ENCODE data around the gene COL13A1. TPM values are rescaled to one million over a fixed set of nuclear protein-coding genes. Genes with fewer than 3 reads are reported as not detected.
A peak's percentile ranks its signal among the peaks of the same experiment; 100 is the strongest.

COL13A1 gene
- total RNA-seq, 1 donor from 2014 or later, result 29.2 TPM

GRCh38 chr10:69858201-69858600 is 56.5 kb downstream of the COL13A1 start:
- H3K27me3 Mint-ChIP-seq (ENCODE audit: unreplicated experiment), result no peaks in the 10 kb centered on the region
- no peaks in the 10 kb centered on the region for H3K36me3 Mint-ChIP-seq (ENCODE audit: unreplicated experiment)
- no peaks in the 10 kb centered on the region for H3K9me3 Mint-ChIP-seq (ENCODE audit: unreplicated experiment)
- no peak overlapping the region for H3K27ac Mint-ChIP-seq (ENCODE audit: unreplicated experiment)
- H3K4me1 Mint-ChIP-seq (ENCODE audit: unreplicated experiment), result peaks cover 21% of the 10 kb centered on the region
- DNase-seq (ENCODE audit: extremely low spot score, unreplicated experiment), result no peak
- TF ChIP-seq CTCF (IDR thresholded peaks at IDR 0.05), result no peak
- H3K4me3 Mint-ChIP-seq (ENCODE audit: unreplicated experiment), result no peak overlapping the region

GRCh38 chr10:69860271-69860670 is 58.6 kb downstream of the COL13A1 start:
- H3K27ac Mint-ChIP-seq (ENCODE audit: unreplicated experiment), result no peak overlapping the region
- H3K27me3 Mint-ChIP-seq (ENCODE audit: unreplicated experiment), result no peaks in the 10 kb centered on the region
- no peaks in the 10 kb centered on the region for H3K9me3 Mint-ChIP-seq (ENCODE audit: unreplicated experiment)
- no peak for DNase-seq (ENCODE audit: extremely low spot score, unreplicated experiment)
- peaks cover 36% of the 10 kb centered on the region for H3K4me1 Mint-ChIP-seq (ENCODE audit: unreplicated experiment)
- H3K36me3 Mint-ChIP-seq (ENCODE audit: unreplicated experiment), result no peaks in the 10 kb centered on the region
- H3K4me3 Mint-ChIP-seq (ENCODE audit: unreplicated experiment), result no peak overlapping the region
- TF ChIP-seq CTCF (IDR thresholded peaks at IDR 0.05), result no peak

GRCh38 chr10:69861251-69862240 is 59.8 kb downstream of the COL13A1 start:
- peak; percentile 40 for TF ChIP-seq CTCF (IDR thresholded peaks at IDR 0.05)
- Mint-ChIP-seq H3K4me1 (ENCODE audit: unreplicated experiment) (peaks cover 47% of the 10 kb centered on the region), H3K27ac (ENCODE audit: unreplicated experiment) (peak overlapping the region; percentile 61), H3K36me3 (ENCODE audit: unreplicated experiment) (no peaks in the 10 kb centered on the region), H3K27me3 (ENCODE audit: unreplicated experiment) (no peaks in the 10 kb centered on the region), H3K9me3 (ENCODE audit: unreplicated experiment) (no peaks in the 10 kb centered on the region), H3K4me3 (ENCODE audit: unreplicated experiment) (no peak overlapping the region)
- DNase-seq (ENCODE audit: extremely low spot score, unreplicated experiment), result no peak

- Mint-ChIP-seq H3K4me1 (ENCODE audit: unreplicated experiment) (peaks cover 59% of the 10 kb centered on the region), H3K9me3 (ENCODE audit: unreplicated experiment) (no peaks in the 10 kb centered on the region), H3K4me3 (ENCODE audit: unreplicated experiment) (no peak overlapping the region), H3K27ac (ENCODE audit: unreplicated experiment) (peak overlapping the region; percentile 68), H3K27me3 (ENCODE audit: unreplicated experiment) (no peaks in the 10 kb centered on the region), H3K36me3 (ENCODE audit: unreplicated experiment) (no peaks in the 10 kb centered on the region)
- DNase-seq (ENCODE audit: extremely low spot score, unreplicated experiment), result no peak
- no peak for TF ChIP-seq CTCF (IDR thresholded peaks at IDR 0.05)
Measured at GRCh38 chr10:69862882-69863530, 61.3 kb downstream of the COL13A1 start.

- no peaks in the 10 kb centered on the region for H3K36me3 Mint-ChIP-seq (ENCODE audit: unreplicated experiment)
- H3K27ac Mint-ChIP-seq (ENCODE audit: unreplicated experiment), result peak overlapping the region; percentile 68
- no peak for TF ChIP-seq CTCF (IDR thresholded peaks at IDR 0.05)
- H3K4me1 Mint-ChIP-seq (ENCODE audit: unreplicated experiment), result peaks cover 59% of the 10 kb centered on the region
- no peak overlapping the region for H3K4me3 Mint-ChIP-seq (ENCODE audit: unreplicated experiment)
- no peak for DNase-seq (ENCODE audit: extremely low spot score, unreplicated experiment)
- no peaks in the 10 kb centered on the region for H3K9me3 Mint-ChIP-seq (ENCODE audit: unreplicated experiment)
- no peaks in the 10 kb centered on the region for H3K27me3 Mint-ChIP-seq (ENCODE audit: unreplicated experiment)
Measured at GRCh38 chr10:69863580-69863979, 61.9 kb downstream of the COL13A1 start.

Data from osteocyte (in vitro differentiated cells).